ENCODE data around the gene ANO1.
"Not testable (repeated sequence)": the region's sequence is repeated elsewhere in the genome, so short reads cannot be mapped to it uniquely, and the experiment has no call there.

DNA sequence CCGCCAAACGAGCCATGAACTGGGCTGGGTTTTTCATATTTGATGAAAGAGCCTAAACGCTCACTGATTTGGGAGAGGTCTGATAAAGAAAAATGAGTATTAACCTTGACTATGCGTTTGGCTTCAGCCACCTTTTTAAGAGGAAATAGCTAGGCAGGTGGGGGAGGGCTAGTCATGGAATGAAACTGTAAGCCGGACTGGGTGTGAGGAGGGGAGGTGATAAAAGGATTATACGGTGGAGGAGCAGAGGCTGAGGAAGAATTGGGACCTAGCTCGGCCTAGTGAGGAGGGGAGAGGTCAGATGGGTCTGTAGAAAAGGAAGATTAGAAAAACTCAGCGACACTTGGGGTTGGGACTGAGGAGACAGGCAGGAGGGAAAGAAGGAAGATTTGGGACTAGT, 140.0 kb downstream of the ANO1 start:
- TF ChIP-seq EZH2 (IDR thresholded peaks at IDR 0.05; ENCODE audit: low read length, unreplicated experiment); EZH2phosphoT487 (IDR thresholded peaks at IDR 0.05; ENCODE audit: borderline replicate concordance, low read length): not testable (repeated sequence)

Data from PC-3 (cell line).